WERI-Rb-1 (cell line): ENCODE results near the gene GALNT18.
A peak's percentile ranks its signal among the peaks of the same experiment; 100 is the strongest.

Experiments used
- DNase-seq: peaks from one replicate; pipeline ENCODE4 v3.0.0-alpha.2; 2020
- H3K27ac ChIP-seq: fragments of 250-450 bp; sonication (Bioruptor Pico); 2 replicates; pipeline ENCODE4 v1.5.1; 2020; ENCODE audit warnings: mild to moderate bottlenecking, moderate library complexity
- H3K27me3 ChIP-seq: fragments of 250-450 bp; sonication (Bioruptor Pico); 2 replicates; pipeline ENCODE4 v1.5.1; 2021; ENCODE audit warnings: mild to moderate bottlenecking, low read depth, moderate library complexity; ENCODE audit not compliant: insufficient read depth, severe bottlenecking
- H3K36me3 ChIP-seq: fragments of 250-450 bp; sonication (Bioruptor Pico); 2 replicates; pipeline ENCODE4 v1.5.1; 2020; ENCODE audit warnings: mild to moderate bottlenecking, moderate library complexity
- H3K4me3 ChIP-seq: 2 replicates; pipeline ENCODE4 v1.5.1; 2011; ENCODE audit warnings: low read depth, mild to moderate bottlenecking, control low read depth, low read length
- H3K9me3 ChIP-seq: fragments of 250-450 bp; sonication (Bioruptor Pico); 2 replicates; pipeline ENCODE4 v1.5.1; 2021; ENCODE audit warnings: mild to moderate bottlenecking, moderate library complexity; ENCODE audit not compliant: severe bottlenecking
- CTCF ChIP-seq: IDR thresholded peaks from 2 replicates; pipeline ENCODE4 v1.5.1; 2011; ENCODE audit warnings: low read depth, mild to moderate bottlenecking, control low read depth, inconsistent platforms, low read length

Gene GALNT18

GRCh38 chr11:11522591-11522990 is 99.2 kb downstream of the GALNT18 start:
- H3K4me3 ChIP-seq = no peak overlapping the region
- DNase-seq = no peak
- no peaks in the 10 kb centered on the region for H3K36me3 ChIP-seq
- H3K9me3 ChIP-seq = no peaks in the 10 kb centered on the region
- TF ChIP-seq CTCF = no peak
- H3K27ac ChIP-seq = no peak overlapping the region
- H3K27me3 ChIP-seq = no peaks in the 10 kb centered on the region

- Histone ChIP-seq H3K27me3 (no peaks in the 10 kb centered on the region), H3K9me3 (no peaks in the 10 kb centered on the region), H3K4me3 (no peak overlapping the region), H3K36me3 (no peaks in the 10 kb centered on the region), H3K27ac (no peak overlapping the region)
- peak; percentile 46 for DNase-seq
- no peak for TF ChIP-seq CTCF
Observed at GRCh38 chr11:11521306-11522002, 100.4 kb downstream of the GALNT18 start.

- Histone ChIP-seq H3K9me3 (no peaks in the 10 kb centered on the region), H3K27ac (no peak overlapping the region), H3K27me3 (no peaks in the 10 kb centered on the region), H3K36me3 (no peaks in the 10 kb centered on the region), H3K4me3 (no peak overlapping the region)
- no peak for DNase-seq
- TF ChIP-seq CTCF = no peak
Observed at GRCh38 chr11:11520231-11521015, 101.4 kb downstream of the GALNT18 start.

- Histone ChIP-seq H3K27ac (no peak overlapping the region), H3K27me3 (no peaks in the 10 kb centered on the region), H3K9me3 (no peaks in the 10 kb centered on the region), H3K36me3 (no peaks in the 10 kb centered on the region), H3K4me3 (no peak overlapping the region)
- no peak for DNase-seq
- no peak for TF ChIP-seq CTCF
Observed at GRCh38 chr11:11519184-11519583, 102.6 kb downstream of the GALNT18 start.

GRCh38 chr11:11514246-11514645 is 107.6 kb downstream of the GALNT18 start:
- H3K27ac ChIP-seq = no peak overlapping the region
- no peaks in the 10 kb centered on the region for H3K36me3 ChIP-seq
- no peak overlapping the region for H3K4me3 ChIP-seq
- H3K27me3 ChIP-seq = no peaks in the 10 kb centered on the region
- no peaks in the 10 kb centered on the region for H3K9me3 ChIP-seq
- no peak for TF ChIP-seq CTCF
- DNase-seq = no peak
